Measurements from ENCODE around the gene CELF2. TPM values are rescaled to one million over a fixed set of nuclear protein-coding genes. Genes with fewer than 3 reads are reported as not detected.
A peak's percentile ranks its signal among the peaks of the same experiment; 100 is the strongest.

Gene CELF2
- total RNA-seq, 1 donor from 2014 or later, result 77.6 TPM

DNA sequence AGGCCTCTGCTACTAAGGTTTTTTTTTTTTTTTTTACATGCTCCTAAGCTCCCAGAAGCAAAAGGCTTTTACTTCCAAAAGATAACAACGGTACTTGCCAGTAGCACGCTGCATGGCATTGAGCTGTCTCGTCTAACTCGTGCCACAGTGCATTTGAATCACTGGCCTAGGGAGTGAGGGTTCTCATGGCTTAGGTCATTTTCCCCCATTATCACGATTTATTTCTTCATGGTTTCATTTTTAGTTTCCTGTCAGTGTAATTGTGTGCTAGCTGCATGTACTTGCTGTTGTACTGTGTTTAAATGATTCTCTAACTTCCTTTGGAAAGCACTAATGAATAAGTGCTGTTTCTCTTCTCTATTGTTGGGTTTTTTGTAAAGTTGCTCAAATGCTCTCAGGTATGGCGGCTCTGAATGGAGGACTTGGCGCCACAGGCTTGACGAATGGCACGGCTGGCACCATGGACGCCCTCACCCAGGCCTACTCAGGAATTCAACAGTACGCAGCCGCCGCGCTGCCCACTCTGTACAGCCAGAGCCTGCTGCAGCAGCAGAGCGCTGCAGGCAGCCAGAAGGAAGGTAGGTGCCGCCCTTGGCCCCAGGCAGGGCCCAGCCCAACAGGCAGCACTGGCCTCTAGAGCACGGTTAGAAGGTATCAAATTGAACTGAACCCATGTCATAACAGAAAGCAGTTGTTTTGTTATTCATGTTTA, 303.3 kb downstream of the CELF2 start:
- no peaks in the 10 kb centered on the region for H3K9me3 Mint-ChIP-seq
- TF ChIP-seq, protein P1, sequence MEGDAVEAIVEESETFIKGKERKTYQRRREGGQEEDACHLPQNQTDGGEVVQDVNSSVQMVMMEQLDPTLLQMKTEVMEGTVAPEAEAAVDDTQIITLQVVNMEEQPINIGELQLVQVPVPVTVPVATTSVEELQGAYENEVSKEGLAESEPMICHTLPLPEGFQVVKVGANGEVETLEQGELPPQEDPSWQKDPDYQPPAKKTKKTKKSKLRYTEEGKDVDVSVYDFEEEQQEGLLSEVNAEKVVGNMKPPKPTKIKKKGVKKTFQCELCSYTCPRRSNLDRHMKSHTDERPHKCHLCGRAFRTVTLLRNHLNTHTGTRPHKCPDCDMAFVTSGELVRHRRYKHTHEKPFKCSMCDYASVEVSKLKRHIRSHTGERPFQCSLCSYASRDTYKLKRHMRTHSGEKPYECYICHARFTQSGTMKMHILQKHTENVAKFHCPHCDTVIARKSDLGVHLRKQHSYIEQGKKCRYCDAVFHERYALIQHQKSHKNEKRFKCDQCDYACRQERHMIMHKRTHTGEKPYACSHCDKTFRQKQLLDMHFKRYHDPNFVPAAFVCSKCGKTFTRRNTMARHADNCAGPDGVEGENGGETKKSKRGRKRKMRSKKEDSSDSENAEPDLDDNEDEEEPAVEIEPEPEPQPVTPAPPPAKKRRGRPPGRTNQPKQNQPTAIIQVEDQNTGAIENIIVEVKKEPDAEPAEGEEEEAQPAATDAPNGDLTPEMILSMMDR (conservative IDR thresholded peaks at IDR 0.05), result no peak
- H3K4me3 Mint-ChIP-seq, result no peak overlapping the region
- H3K36me3 Mint-ChIP-seq (ENCODE audit: low read depth), result peaks cover 55% of the 10 kb centered on the region
- no peak for DNase-seq (ENCODE audit: low read depth, low spot score)
- H3K27ac Mint-ChIP-seq (ENCODE audit: unreplicated experiment), result peak overlapping the region; percentile 10
- H3K27me3 Mint-ChIP-seq (ENCODE audit: low read depth), result no peaks in the 10 kb centered on the region
- H3K4me1 Mint-ChIP-seq, result peaks cover 35% of the 10 kb centered on the region

DNA sequence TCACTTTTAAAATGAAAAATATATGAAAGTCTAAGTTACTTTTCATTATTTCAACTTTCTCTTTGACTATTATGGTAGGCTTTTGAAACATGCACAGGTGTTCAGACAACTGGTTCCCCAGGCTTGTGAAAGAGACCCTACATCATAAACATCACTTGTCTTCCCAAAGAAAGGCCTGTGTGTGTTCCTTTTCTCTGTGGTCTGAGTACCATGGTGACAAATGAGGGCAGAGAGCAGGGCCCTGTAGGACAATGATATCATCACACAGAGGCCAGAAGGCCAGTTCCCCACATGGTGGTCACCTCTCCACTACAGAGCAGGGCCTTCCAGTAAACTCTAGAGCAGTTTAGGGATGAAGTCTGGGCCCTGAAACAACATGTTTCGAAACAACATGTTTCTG, 305.0 kb downstream of the CELF2 start:
- Mint-ChIP-seq H3K27me3 (ENCODE audit: low read depth) (no peaks in the 10 kb centered on the region), H3K4me1 (peaks cover 35% of the 10 kb centered on the region), H3K27ac (ENCODE audit: unreplicated experiment) (no peak overlapping the region), H3K9me3 (no peaks in the 10 kb centered on the region), H3K36me3 (ENCODE audit: low read depth) (peaks cover 50% of the 10 kb centered on the region), H3K4me3 (peak overlapping the region; percentile 16)
- DNase-seq (ENCODE audit: low read depth, low spot score), result no peak
- TF ChIP-seq, protein P1 (conservative IDR thresholded peaks at IDR 0.05), result no peak

DNA sequence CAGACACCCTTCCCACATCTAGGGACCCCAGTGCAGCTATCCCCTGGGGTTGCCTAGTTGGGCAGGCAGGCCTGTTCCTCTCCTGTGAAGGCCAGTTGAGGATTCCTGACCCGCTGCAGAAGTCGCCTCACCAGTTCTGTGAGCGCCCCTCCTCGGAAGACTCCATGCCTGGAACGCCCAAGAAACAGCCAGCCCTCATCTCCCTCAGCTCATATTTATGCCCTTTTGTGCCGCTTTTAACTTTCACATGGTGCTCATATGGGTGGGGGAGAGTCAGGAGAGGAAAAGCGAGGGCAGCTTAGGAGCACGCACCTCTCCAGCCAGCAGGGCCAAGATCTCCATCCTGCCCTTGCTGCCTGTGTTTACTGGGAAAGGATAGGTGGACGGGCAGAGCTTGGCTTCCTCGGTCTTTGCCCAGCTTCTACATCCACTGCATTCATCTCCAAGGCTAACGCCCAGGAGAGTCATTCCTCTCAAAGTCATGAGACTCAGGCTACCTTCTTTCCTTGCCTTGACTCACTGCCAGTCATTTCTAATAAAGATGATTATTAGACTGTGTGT, 307.2 kb downstream of the CELF2 start:
- TF ChIP-seq, protein P1 (conservative IDR thresholded peaks at IDR 0.05), result no peak
- H3K4me3 Mint-ChIP-seq, result no peak overlapping the region
- peaks cover 37% of the 10 kb centered on the region for H3K36me3 Mint-ChIP-seq (ENCODE audit: low read depth)
- H3K27me3 Mint-ChIP-seq (ENCODE audit: low read depth), result no peaks in the 10 kb centered on the region
- H3K4me1 Mint-ChIP-seq, result peaks cover 46% of the 10 kb centered on the region
- no peak for DNase-seq (ENCODE audit: low read depth, low spot score)
- H3K27ac Mint-ChIP-seq (ENCODE audit: unreplicated experiment), result no peak overlapping the region
- no peaks in the 10 kb centered on the region for H3K9me3 Mint-ChIP-seq

DNA sequence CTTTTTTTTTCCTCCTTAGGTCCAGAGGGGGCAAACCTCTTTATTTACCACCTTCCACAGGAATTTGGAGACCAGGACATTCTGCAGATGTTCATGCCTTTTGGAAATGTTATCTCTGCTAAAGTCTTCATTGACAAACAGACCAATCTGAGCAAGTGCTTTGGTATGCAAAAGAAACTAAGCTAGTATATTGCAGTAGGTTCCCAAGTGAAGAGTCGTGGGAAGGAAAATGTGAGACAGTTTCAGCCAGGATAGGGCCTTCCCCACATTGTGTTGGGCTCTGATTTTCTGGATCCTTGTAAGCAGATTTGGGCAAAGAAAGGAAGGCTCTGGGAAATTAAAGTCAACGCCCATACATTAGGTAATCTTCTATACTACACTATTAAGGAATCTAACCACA, 308.1 kb downstream of the CELF2 start:
- H3K4me3 Mint-ChIP-seq, result no peak overlapping the region
- no peak for DNase-seq (ENCODE audit: low read depth, low spot score)
- peak overlapping the region; percentile 15 for H3K27ac Mint-ChIP-seq (ENCODE audit: unreplicated experiment)
- peaks cover 49% of the 10 kb centered on the region for H3K4me1 Mint-ChIP-seq
- no peaks in the 10 kb centered on the region for H3K27me3 Mint-ChIP-seq (ENCODE audit: low read depth)
- H3K9me3 Mint-ChIP-seq, result no peaks in the 10 kb centered on the region
- H3K36me3 Mint-ChIP-seq (ENCODE audit: low read depth), result peaks cover 35% of the 10 kb centered on the region
- TF ChIP-seq, protein P1 (conservative IDR thresholded peaks at IDR 0.05), result no peak

DNA sequence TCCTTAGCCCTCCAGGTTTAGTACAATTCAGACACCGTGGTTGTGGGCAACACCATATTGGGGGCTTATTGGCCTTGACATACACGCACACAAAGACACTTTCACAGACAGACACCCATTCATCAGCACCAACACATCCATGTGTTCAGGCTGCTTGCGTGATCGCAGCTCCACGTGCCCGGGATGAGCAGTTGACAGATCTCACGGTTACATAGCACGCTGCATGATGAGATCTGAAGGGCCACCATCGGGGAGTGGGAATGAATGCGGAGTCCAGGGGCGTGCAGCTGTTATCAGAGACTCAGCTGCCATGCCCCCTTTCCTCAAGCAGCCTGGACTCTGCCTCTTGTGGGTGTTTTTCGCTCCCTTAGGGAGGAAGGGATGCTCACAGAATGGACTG, 308.6 kb downstream of the CELF2 start:
- H3K4me1 Mint-ChIP-seq, result peaks cover 45% of the 10 kb centered on the region
- no peaks in the 10 kb centered on the region for H3K9me3 Mint-ChIP-seq
- TF ChIP-seq, protein P1 (conservative IDR thresholded peaks at IDR 0.05), result no peak
- no peak overlapping the region for H3K4me3 Mint-ChIP-seq
- peak overlapping the region; percentile 15 for H3K27ac Mint-ChIP-seq (ENCODE audit: unreplicated experiment)
- no peak for DNase-seq (ENCODE audit: low read depth, low spot score)
- H3K27me3 Mint-ChIP-seq (ENCODE audit: low read depth), result no peaks in the 10 kb centered on the region
- peaks cover 31% of the 10 kb centered on the region for H3K36me3 Mint-ChIP-seq (ENCODE audit: low read depth)
